RPMI7951 (cell line): Measurements from ENCODE around the gene MTX1. TPM values are rescaled to one million over a fixed set of nuclear protein-coding genes. Genes with fewer than 3 reads are reported as not detected.
"Not testable (repeated sequence)": the region's sequence is repeated elsewhere in the genome, so short reads cannot be mapped to it uniquely, and the experiment has no call there.

Experiments used
- DNase-seq: peaks from one replicate; pipeline ENCODE4 v3.0.0-alpha.2; 2012; ENCODE audit warnings: low read depth
- total RNA-seq: library from RNA; depleted of rRNA; stranded (reverse); fragments of >200 nt; shearing (Covaris generic); gene quantifications from 2 replicates; pipeline ENCODE4 v1.2.3, GENCODE V29; 2014

The MTX1 gene
- total RNA-seq, 1 experiment from 2014 or later: 88.3 TPM

GRCh38 chr1:155207806-155208540, 522 bp upstream of the MTX1 start, which contains the start of gene THBS3:
THBS3 (minus strand) TSS chr1:155207897; CDS start chr1:155207876, 21 bp downstream.
- peak; percentile 38 for DNase-seq

- DNase-seq: no peak
Observed at GRCh38 chr1:155209312-155209721, 822 bp downstream of the MTX1 start.

DNA sequence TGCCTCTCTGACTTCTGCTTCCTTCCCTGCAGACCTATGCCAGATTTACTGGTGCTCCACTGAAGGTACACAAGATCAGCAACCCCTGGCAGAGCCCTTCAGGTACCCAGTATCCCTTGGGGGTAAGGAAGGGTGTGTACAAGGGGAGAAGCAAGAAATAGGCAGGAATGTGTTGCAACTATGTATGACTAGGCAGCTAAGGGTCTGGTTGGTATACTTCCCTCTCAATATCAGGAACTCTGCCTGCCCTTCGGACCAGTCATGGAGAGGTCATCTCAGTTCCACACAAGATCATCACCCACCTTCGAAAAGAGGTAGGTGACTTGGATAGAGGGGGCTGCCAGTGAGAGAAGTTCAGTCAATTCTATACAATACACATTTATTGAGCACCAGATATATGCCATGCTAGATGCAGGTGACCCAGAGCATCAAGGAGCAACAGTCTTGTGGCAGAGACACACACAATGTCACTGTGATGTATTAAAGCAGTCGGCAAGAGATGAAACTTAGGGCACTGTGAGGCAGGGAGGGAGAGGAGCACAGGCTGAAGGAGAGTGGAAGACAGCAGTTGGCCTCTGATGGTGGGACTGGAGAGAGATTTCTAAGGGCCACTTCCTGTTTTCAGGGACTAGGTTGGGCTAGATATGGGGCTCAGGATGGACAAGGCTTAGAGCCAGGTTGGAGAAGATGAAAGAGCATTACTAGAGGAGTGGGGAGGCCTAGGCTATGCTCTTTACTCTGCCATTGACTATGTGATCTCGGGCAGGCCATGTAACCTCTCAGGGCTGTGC, 2.0 kb downstream of the MTX1 start:
- no peak for DNase-seq

- not testable (repeated sequence) for DNase-seq
Observed at GRCh38 chr1:155211381-155212050, 3.0 kb downstream of the MTX1 start.

GRCh38 chr1:155212051-155212440, 3.6 kb downstream of the MTX1 start:
- DNase-seq: not testable (repeated sequence)

DNA sequence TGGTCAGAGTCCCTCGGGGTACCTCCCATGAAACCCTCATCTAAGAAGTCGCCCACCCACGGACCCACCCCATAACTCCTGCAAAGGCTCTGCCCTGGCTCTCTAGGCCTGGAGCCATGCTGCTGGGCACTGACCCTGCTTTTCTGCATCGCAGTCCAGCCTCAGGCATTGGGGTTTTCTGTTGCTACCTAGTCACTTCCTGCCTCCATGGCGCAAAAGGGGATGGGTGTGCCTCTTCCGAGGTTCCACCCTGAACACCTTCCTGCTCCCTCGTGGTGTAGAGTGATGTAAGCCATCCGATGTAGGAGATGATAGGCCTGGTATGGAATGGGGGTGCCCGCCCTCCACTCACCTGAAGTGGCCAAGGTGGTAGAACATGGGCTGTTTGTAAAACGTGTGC, 6.2 kb downstream of the MTX1 start:
- not testable (repeated sequence) for DNase-seq

- peak; percentile 58 for DNase-seq
Observed at GRCh38 chr1:155218854-155219591, 10.5 kb downstream of the MTX1 start.

DNA sequence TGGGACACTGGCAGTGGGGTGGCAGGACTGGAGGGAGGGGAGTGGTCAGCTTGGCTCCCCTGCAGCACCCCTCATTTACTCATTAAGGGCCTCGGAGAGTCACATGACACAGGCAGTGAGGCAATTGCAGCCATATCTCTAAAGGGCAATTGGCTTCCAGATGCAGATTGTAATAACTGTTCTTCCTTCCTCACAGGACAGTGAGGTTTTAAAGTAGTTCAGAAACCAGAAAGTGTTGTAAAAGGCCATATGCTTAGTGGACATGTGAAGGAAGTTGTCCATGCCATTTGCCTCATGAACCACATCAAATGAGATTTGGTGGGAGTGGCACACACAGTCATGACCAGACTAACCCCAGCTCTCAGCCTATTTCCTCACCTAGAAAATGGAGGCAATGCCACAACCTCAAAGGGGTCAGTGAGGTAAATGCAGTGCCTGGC, 11.1 kb downstream of the MTX1 start:
- no peak for DNase-seq

DNA sequence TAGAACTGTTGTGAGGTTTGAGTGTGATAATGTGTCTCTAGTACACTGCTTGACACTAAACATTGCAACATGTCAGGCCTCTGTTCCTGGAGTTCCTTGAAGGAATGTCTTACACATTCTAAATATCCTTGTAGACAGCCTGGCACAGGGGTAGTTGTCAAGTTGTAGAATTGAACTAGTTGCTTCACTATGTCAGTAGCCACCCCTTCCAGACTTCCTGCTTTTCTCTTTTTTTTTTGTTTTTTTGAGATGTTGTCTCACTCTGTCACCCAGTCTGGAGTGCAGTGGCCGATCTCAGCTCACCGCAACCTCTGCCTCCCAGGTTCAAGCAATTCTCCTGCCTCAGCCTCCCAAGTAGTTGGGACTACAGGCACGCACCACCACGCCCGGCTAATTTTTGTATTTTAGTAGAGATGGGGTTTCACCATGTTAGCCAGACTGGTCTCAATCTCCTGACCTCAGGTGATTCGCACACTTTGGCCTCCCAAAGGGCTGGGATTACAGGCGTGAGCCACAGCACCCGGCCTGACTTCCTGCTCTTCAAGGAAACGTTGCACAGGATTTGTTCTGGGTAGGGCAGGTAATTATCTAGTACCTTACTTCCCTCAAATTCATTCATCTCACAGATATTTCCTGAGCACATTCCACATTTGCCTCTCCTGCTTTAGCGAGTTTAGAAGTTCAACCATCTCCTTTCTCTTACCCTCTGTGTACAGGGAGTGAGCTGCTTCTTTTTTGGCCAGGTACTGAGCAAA, 11.9 kb downstream of the MTX1 start:
- DNase-seq: not testable (repeated sequence)

DNA sequence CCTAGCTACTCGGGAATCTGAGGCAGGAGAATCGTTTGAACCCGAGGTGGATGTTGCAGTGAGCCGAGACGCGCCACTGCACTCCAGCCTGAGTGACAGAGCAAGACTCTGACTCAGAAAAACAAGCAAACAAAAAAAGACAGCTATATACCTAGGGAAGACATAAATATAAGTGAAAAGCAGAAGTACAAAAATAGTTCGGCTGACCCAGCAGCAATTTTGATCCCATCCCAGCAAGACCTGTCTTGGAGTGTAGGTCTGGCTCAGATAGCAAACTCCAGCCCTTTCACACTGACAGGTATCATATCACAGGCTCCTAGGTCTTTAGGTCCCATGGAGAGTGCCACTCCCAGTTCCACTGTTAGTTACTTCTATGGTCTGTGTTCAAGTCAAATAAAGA, 14.6 kb downstream of the MTX1 start:
- no peak for DNase-seq

- not testable (repeated sequence) for DNase-seq
Observed at GRCh38 chr1:155225404-155225759, 16.9 kb downstream of the MTX1 start.

DNA sequence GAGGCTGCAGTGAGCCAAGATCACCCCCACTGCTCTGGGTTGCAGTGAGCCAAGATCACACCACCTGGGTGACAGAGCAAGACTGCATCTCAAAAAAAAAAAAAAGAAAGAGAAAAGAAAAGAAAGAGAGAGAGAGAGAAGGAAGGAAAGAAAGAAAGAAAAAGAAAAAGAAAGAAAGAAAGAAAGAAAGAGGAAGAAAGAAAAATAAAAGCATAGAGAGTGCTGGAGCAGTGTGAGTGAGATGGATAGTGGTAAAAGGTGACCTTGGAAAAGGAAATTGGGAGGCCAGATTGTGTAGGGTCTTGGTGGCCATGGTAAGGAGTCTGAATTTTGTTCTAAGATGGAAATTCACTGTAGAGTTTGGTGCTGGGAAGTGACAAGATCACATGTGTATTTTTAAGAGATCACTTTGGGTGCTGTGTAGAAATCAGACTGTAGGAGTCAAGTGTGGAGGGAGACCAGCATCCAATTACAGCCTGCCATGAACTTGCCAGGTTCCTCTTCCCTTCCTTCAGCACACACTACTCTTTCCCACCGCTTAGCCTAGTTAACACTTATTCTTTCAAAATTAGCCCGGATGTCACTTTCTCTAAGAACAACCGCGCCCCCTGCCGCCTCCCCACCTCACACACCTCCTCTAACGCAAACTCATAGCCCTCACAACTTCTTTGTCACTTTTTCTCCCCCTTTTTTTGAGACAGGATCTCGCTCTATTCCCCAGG, 17.9 kb downstream of the MTX1 start:
- peak; percentile 73 for DNase-seq

DNA sequence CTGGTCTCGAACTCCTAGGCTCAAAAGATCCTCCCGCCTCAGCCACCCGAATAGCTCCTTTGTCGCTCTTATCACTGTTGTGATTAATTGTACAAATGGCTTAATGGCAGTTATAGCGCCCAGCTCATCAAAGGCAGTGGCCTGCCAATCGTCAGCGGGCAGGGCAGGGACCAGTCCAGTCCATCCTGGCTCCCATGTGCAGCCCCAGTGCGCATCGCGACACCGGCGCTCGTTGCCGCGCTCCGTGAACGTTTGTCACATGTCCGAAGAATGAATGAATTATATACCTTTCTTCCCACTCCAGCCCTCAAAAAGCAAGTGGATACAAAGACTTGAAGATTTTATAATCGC, 18.4 kb downstream of the MTX1 start:
- DNase-seq: peak; percentile 58

DNA sequence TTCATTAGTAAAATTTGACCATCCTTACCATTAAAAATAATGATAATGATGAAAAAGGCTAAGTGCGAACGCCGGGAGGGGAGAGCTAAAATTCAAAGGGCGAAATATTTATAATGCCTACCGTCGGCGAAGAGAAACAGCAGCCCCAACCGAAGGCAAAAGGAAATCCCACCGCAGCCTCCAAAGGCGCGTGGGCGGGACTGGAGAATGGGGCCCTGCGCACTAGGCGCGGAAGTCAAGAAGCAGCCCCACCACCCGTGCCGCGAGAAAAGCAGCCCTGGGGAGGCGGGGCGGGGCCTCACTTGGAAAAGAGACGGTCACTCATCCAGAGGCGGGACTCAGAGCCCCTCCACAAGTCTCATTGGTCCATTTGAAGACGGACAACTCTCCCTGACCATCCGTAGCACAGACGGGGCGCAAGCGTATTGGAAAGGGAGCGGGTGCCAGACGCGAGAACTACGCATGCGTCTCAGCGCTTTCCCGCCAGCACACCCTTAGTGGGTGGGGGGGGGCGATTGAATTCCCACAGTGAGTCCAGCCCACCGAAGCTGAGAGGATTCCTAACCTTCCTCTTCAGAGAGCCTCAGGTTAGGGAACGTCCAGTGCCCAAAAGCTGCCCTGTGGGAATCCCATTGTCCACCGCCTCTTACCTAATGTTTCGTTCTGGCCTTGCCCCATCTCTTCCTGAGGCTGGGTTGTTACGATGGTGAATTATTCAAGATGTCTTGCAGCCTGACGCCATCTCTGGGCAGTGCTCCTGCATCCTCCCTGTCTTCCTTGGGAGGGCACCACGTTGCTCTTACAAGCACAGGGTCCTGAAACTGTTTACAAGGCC, 19.0 kb downstream of the MTX1 start:
- peak; percentile 98 for DNase-seq

DNA sequence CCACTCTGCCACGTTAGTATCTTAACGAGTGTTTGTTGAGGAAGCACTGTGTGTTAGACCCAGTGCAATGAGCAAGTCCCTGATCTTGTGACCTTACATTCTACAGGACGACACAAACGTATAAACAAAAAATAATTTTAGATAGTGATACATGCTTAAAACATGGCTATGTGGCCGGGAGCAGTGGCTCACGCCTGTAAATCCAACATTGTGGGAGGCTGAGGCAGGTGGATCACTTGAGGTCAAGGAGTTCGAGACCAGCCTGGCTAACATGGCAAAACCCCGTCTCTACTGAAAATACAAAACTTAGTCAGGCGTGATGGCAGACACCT, 19.6 kb downstream of the MTX1 start:
- DNase-seq: no peak

DNA sequence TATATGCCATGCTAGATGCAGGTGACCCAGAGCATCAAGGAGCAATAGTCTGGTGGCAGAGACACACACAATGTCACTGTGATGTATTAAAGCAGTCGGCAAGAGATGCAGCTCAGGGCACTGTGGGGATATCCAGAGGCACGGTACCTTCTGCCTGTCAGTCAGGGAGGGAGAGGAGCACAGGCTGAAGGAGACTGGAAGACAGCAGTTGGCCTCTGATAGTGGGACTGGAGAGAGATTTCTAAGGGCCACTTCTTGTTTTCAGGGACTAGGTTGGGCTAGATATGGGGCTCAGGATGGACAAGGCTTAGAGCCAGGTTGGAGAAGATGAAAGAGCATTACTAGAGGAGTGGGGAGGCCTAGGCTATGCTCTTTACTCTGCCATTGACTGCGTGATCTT, 22.8 kb downstream of the MTX1 start:
- DNase-seq: not testable (repeated sequence)

- DNase-seq: not testable (repeated sequence)
Observed at GRCh38 chr1:155232001-155232978, 23.8 kb downstream of the MTX1 start.

DNA sequence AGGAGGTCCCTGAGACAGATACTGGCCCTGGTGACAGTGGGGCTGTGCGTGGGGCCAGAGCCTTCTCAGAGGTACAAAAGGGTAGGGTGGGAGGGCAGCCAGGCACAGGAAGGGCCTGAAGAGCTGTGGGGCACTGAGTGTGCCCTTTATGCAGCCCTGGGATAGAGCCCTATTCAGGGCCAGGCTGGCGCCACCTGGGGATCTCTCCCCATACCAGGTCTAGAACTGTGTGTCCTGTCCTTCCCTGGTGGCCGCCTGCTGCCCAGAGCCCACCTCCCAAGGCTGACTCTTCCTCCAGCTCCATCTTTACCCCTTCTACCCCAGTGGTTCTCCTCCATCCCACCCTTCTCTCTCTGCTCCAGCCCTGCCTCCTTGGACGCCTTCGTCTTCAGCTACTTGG, 25.0 kb downstream of the MTX1 start:
- not testable (repeated sequence) for DNase-seq
